Measurements from ENCODE around the gene ACP4.
A peak's percentile ranks its signal among the peaks of the same experiment; 100 is the strongest.

ACP4 gene

GRCh38 chr19:50823389-50824042 lies 33.3 kb downstream of the ACP4 start, which contains the start of gene KLK1:
TSS of gene KLK1 (minus strand) at chr19:50823787. CDS start at chr19:50823748, 39 bp downstream.
- DNase-seq: no peak

DNA sequence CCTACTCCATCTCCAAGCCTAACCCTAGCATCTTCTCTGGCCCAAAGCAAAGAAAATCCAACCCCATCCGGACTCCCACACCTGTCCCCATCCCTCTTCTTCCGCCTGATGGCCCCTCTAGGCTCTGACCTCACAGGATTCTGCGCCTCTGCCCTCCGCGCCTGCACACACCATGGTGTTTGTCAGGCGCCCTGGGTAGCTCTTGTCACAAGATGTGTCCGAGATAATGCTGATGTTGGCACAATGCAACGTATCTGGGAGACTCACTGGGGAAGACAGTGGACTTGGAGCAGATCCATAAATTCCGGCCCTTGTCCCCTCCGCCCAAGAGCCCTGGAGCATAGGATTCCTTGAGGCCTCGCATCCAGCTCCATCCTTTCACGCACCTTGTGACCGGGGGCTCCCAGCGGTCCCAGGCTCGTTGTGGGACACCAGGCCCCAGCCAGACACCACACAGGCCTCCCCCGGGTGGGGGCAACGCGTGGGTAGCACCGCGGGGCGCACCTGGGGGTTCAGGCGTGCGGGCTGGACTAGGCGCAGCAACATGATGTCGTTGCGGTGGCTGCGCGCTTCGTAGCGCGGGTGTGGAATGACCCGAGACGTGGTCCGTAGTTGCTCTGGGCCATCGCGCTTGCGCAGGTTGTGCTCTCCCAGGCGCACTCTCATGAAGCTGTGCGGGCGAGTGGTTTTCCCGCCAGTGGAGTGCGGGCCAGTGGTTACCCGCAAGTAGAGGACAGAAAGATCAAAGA lies 36.5 kb downstream of the ACP4 start:
- no peak for DNase-seq

DNA sequence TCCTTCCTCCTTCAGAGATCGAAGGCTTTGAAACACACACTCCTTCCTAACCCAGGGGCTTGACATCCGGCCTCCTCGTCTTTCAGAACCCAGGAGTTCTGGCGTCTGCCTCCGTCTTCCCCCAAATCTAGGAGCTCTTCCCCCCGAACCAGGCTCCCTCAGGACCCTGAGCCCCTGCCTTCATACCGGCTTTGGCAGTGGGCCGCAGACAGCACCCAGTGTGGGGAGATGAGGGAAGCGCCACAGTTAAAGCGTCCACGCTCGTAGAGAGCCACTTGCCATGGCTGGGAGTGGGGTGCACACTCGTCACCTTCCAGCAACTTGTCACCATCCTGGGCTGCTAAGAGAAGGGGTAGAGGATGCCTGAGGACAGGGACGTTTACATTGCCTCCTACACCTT lies 37.3 kb downstream of the ACP4 start:
- no peak for DNase-seq

- DNase-seq: no peak
Observed at GRCh38 chr19:50829801-50830200, 39.6 kb downstream of the ACP4 start.

DNA sequence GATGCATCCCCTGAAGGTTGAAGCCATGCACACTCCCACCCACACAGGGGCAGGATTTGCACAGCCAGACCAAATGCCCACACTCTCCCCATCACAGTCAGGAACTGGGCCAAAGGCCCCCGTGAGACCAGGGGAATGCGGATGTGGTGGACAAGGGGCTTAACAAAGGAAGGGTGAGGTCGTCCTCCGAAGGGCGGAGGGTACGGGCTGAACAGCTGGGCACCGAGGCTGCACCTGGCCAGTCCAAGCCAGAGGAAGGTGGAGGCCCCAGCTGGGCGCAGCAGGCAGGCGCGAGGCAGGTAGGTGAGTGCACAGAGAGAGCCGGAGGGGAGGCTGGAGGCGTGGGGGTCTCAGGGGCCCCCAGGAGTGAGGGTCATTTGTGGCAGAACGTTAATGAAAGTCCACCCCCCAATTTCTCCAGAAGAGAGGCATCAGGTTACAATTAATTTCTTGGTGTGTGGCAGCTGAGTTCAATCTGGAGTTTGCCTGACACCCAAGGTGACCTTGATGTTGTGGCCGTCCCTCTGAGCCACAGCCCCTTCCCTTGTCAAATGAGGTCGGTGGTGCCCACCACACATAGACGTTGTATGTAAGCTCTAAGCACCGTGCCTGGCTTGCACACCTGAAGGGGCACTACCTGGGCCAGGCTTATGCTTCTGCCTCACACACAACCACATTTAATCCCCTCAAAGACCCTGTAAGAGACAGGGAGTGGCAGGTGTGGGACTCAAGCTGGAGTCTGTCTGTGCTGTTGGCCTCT lies 40.2 kb downstream of the ACP4 start:
- DNase-seq: no peak

GRCh38 chr19:50831026-50831396 lies 40.8 kb downstream of the ACP4 start:
- DNase-seq: no peak

DNA sequence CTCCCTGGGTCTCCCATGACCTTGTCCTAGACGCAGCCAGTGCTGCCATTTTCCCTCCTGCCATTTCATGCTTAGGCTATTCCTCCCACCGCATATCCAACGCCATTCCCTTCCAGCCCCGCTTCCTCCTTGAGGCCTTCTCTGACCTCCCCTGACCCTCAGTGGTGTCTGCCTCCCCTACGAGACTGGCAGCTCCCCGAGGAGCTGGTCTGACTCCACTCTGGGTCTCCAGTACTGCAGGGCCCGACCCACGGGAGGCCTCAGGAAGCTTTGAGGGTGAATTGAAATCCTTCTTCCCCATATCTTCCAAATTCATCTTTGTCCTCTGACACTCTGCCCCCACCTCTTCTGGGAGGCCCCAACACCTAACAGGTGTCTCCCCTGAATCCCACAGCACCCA lies 42.5 kb downstream of the ACP4 start:
- no peak for DNase-seq

DNA sequence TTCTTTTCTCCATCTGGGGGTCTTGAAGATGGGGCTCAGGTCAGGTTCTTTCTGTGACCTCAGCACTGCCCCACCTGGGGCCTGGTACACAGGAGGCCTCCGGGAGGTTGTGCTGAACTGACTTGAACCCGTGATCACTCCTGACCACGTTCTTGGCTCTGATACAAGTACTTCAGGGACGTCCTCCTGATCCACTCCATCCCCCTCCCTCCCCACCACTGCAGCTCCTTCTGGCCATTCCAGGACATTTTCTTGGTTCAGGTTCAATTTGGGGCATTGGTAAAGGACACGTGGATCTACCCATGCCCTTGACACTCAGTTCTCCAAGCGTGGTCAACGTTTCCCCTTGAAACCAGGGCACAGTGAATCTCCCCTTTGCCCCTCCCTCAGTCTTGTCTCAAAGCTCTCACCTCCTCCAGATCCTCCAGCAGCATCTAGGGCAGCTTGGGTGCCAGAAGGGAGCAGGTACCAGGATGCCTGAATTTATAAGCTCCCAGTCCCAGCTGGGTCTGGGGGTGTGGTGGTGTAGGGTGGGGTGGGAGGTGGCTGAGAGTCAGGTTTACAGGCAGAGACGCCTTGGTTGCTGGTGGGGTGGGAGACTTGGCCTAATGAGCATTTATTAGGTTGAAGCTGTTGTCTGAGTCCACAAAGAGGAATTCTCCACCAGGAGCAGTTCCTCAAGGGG lies 43.0 kb downstream of the ACP4 start, which contains the start of gene KLK15:
Gene KLK15, minus strand, starts transcription at position 458 of the 685 bp plus-strand sequence. CDS start 2,082 bp downstream, outside the sequence.
- no peak for DNase-seq

- DNase-seq: no peak
Observed at GRCh38 chr19:50833802-50834167, 43.6 kb downstream of the ACP4 start.

- DNase-seq: no peak
Observed at GRCh38 chr19:50835103-50835784, 45.0 kb downstream of the ACP4 start.

GRCh38 chr19:50835785-50836542 lies 45.7 kb downstream of the ACP4 start:
- DNase-seq: peak; percentile 64

DNA sequence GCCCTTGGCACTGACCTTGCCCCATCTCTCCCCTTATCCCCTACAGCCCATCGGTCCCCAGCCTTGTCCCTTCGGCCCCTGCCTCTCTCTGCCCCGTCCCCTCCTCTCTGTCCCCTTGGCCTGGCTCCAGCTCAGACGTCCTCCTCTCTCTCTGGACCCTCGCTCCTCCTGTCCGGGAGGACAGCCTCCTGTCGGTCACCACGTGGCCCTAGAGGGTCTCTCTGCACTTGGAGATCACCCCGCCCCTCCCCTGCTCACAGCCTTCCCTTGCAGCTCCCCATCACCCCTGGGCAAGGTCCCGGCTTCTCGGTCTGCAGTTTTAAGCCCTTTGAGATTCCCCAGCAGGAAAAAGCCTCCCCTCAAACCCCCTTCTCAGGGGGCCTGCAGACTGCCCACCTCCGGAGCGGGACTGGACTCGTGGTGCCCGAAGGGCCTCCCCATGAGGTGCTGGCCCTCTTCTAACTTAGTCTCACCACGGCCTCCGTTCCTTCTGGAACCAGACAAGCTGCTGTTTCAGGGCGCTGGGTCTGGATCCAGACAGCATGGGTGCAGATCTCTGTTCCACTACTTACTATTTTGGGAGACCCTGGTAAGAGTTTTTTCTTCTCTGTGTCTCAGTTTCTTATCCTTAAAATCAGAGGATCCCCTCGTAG lies 46.5 kb downstream of the ACP4 start:
- no peak for DNase-seq

- no peak for DNase-seq
Observed at GRCh38 chr19:50837300-50837699, 47.1 kb downstream of the ACP4 start.

- no peak for DNase-seq
Observed at GRCh38 chr19:50838239-50838638, 48.0 kb downstream of the ACP4 start.

GRCh38 chr19:50839712-50840655 lies 49.8 kb downstream of the ACP4 start:
- DNase-seq: no peak

DNA sequence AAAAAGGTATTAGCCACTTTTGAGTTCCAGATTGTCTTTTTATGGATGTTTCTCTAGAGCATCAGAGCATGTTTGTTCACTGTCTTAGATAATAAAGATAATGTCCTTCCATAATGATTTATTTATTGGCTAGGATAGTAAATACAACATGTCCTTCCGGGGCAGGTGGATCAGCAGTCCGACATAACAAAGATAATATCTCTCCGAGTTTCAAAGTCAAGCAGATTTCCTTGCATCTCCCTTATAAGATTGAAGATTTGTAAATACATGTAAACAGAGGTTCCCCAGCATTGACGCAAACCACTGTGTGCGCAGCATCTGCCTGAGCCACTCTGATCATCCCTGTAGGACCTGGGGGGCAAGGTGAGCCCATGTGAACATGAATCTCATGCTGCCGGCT lies 51.9 kb downstream of the ACP4 start:
- no peak for DNase-seq

- no peak for DNase-seq
Observed at GRCh38 chr19:50843205-50843604, 53.0 kb downstream of the ACP4 start.

- no peak for DNase-seq
Observed at GRCh38 chr19:50843701-50844221, 53.5 kb downstream of the ACP4 start.

- no peak for DNase-seq
Observed at GRCh38 chr19:50844296-50844935, 54.2 kb downstream of the ACP4 start.
